Lung (tissue), 12 donors: ENCODE results near the gene STXBP5. TPM values are rescaled to one million over a fixed set of nuclear protein-coding genes. Genes with fewer than 3 reads are reported as not detected.

Experiments used
- ATAC-seq: fragments of 200-7000 bp; cut with Tn5 transposase; one replicate; pipeline ENCODE4 v1.9.1; 2020; ENCODE audit warnings: moderate number of reproducible peaks; ENCODE audit not compliant: insufficient read depth, low FRiP score
- DNase-seq, 3 donors: peaks; one replicate each; pipeline ENCODE4 v3.0.0-alpha.2; 2013 to 2017
- H3K27ac ChIP-seq, 2 donors: one replicate each; pipeline ENCODE4 v1.5.1; 2013; ENCODE audit warnings: mild to moderate bottlenecking in 2 of 2, moderate library complexity in 2 of 2, control low read depth in 1 of 2, inconsistent platforms in 1 of 2, low read depth in 1 of 2, low read length in 1 of 2
- H3K27me3 ChIP-seq, 3 donors: one replicate each; pipeline ENCODE4 v1.5.1; 2013; ENCODE audit warnings: low read length in 2 of 3; ENCODE audit not compliant: control insufficient read depth in 3 of 3, insufficient read depth in 3 of 3
- H3K36me3 ChIP-seq, 4 donors: one replicate each; pipeline ENCODE4 v1.5.1; 2013; ENCODE audit warnings: low read length in 4 of 4, mild to moderate bottlenecking in 1 of 4, moderate library complexity in 1 of 4; ENCODE audit not compliant: control insufficient read depth in 4 of 4, insufficient read depth in 4 of 4
- H3K4me1 ChIP-seq, 5 donors: one replicate each; pipeline ENCODE4 v1.5.1; 2013; ENCODE audit warnings: low read length in 5 of 5, mild to moderate bottlenecking in 2 of 5, moderate library complexity in 1 of 5; ENCODE audit not compliant: control insufficient read depth in 5 of 5, insufficient read depth in 5 of 5
- H3K4me3 ChIP-seq: one replicate; pipeline ENCODE4 v1.5.1; 2013; ENCODE audit warnings: mild to moderate bottlenecking, control low read depth, moderate library complexity
- H3K9ac ChIP-seq, 2 donors: one replicate each; pipeline ENCODE4 v1.5.1; 2013; ENCODE audit warnings: low read length in 2 of 2, control low read depth in 1 of 2; ENCODE audit not compliant: insufficient read depth in 1 of 2
- H3K9me3 ChIP-seq, 4 donors: one replicate each; pipeline ENCODE4 v1.5.1; 2013; ENCODE audit warnings: low read length in 3 of 4, mild to moderate bottlenecking in 1 of 4, moderate library complexity in 1 of 4; ENCODE audit not compliant: control insufficient read depth in 4 of 4, insufficient read depth in 3 of 4
- CTCF ChIP-seq: IDR thresholded peaks from 2 replicates; pipeline ENCODE4 v1.5.1; 2012; ENCODE audit warnings: mild to moderate bottlenecking; ENCODE audit errors: control extremely low read depth, extremely low read depth
- WGBS, 2 donors: extraction: QIAGEN DNeasy Blood & Tissue Kit; methylation state at CpG; one replicate each; pipeline ENCODE4 v1.1.7; 2013; 5-methylcytosine and 5-hydroxymethylcytosine counted together
- polyA plus RNA-seq, 2 donors: library from polyadenylated mRNA; stranded (reverse); fragments of 200-250 nt; gene quantifications; one replicate each; pipeline ENCODE4 v1.2.1, GENCODE V29; 2013
- total RNA-seq, 2 donors: library from RNA; depleted of rRNA in 1 of 2; stranded (reverse); fragments of >200 nt in 1 of 2; gene quantifications; one replicate each; pipeline ENCODE4 v1.2.1, GENCODE V29; 2014 to 2021
- donor health status: control.
- donor health status: control.
- donor health status: Bipolar disorder and iron deficiency.
- donor health status: healthy.
- donor health status: DM: yes; HTN: yes; CAD: no.

STXBP5 gene
- total and polyA plus RNA-seq, 4 donors, result 6.2 to 29.0 (median 12.9) TPM

GRCh38 chr6:147282566-147282959 lies 78.3 kb downstream of the STXBP5 start:
- TF ChIP-seq CTCF, result no peak
- DNase-seq (no peak), ATAC-seq (no peak)
- no peaks in the 10 kb centered on the region for H3K9me3 ChIP-seq
- H3K4me3 ChIP-seq, result no peak overlapping the region
- no peaks in the 10 kb centered on the region for H3K27me3 ChIP-seq
- H3K4me1 ChIP-seq, result no peaks in the 10 kb centered on the region
- H3K27ac ChIP-seq, result no peak overlapping the region
- WGBS, 2 donors, result 76 to 88% methylated on average over 4 of the region's 4 CpGs
- peaks cover 2 to 8% (median 3%) of the 10 kb centered on the region in 4 donors for H3K36me3 ChIP-seq
- no peak overlapping the region for H3K9ac ChIP-seq

- WGBS, 2 donors, result 54 to 65% methylated on average over 5 of the region's 5 CpGs
- Histone ChIP-seq H3K9ac (no peak overlapping the region), H3K4me3 (no peak overlapping the region), H3K36me3 (peaks cover 2 to 7% (median 3%) of the 10 kb centered on the region in 4 donors), H3K27me3 (no peaks in the 10 kb centered on the region), H3K9me3 (no peaks in the 10 kb centered on the region), H3K4me1 (no peaks in the 10 kb centered on the region), H3K27ac (no peak overlapping the region)
- DNase-seq (no peak), ATAC-seq (no peak)
- TF ChIP-seq CTCF, result no peak
Observed at GRCh38 chr6:147283460-147283859, 79.2 kb downstream of the STXBP5 start.

- Histone ChIP-seq H3K4me3 (no peak overlapping the region), H3K9me3 (no peaks in the 10 kb centered on the region), H3K36me3 (peaks cover 0 to under 1% (median 0%) of the 10 kb centered on the region in 4 donors), H3K27me3 (no peaks in the 10 kb centered on the region), H3K4me1 (no peaks in the 10 kb centered on the region), H3K27ac (no peak overlapping the region), H3K9ac (no peak overlapping the region)
- DNase-seq (peak in 2 of 3 donors; percentile 54 to 65), ATAC-seq (peak; percentile 62)
- TF ChIP-seq CTCF, result peak; percentile 29
- WGBS, 2 donors, result 26 to 27% methylated on average over 3 of the region's 3 CpGs
Observed at GRCh38 chr6:147285087-147285855, 81.1 kb downstream of the STXBP5 start.
